Measurements from ENCODE around the gene MRPS18A. TPM values are rescaled to one million over a fixed set of nuclear protein-coding genes. Genes with fewer than 3 reads are reported as not detected.

MRPS18A gene
- total and polyA plus RNA-seq, 9 of the 15 experiments (the other 6 are each of a cell fraction or from before 2014, with no cell fraction given) = 87.5 to 243 (median 125) TPM

GRCh38 chr6:43623880-43624785 lies 63.5 kb downstream of the MRPS18A start (continued):
- TF ChIP-seq ZBTB5 (IDR thresholded peaks at IDR 0.05) (no peak), ZBTB11 (CRISPR knock-in tag; IDR thresholded peaks at IDR 0.05) (no peak), TGIF2 (CRISPR knock-in tag; IDR thresholded peaks at IDR 0.05) (no peak), ETS1 (conservative IDR thresholded peaks at IDR 0.05; ENCODE audit: control insufficient read depth, low read depth, low read length) (no peak; the same call in 1 of the 2 replicates), ZNF12 (CRISPR knock-in tag; IDR thresholded peaks at IDR 0.05) (no peak), ZNF609 (CRISPR knock-in tag; IDR thresholded peaks at IDR 0.05; ENCODE audit: borderline replicate concordance) (no peak), SNRNP70 (optimal IDR thresholded peaks at IDR 0.05; ENCODE audit: low read depth, low read length) (no peak), NBN (IDR thresholded peaks at IDR 0.05; ENCODE audit: low read depth) (no peak), RBFOX2 (IDR thresholded peaks at IDR 0.05; ENCODE audit: low read depth, low read length) (peak; percentile 80), ZEB2 (IDR thresholded peaks at IDR 0.05) (no peak), ZNF217 (CRISPR knock-in tag; IDR thresholded peaks at IDR 0.05) (no peak), MXD1 (CRISPR knock-in tag; IDR thresholded peaks at IDR 0.05; ENCODE audit: borderline replicate concordance, poor library complexity, severe bottlenecking) (no peak), RB1 (IDR thresholded peaks at IDR 0.05; ENCODE audit: low read depth) (0 out of 2 replicates have a peak, but pooled peaks have one; percentile 11)
